ENCODE measurements around the gene CIB4.

Gene CIB4

GRCh38 chr2:26555246-26556133, 85.7 kb downstream of the CIB4 start:
- no peak for DNase-seq (ENCODE audit: low read depth in 3 of 3, low spot score in 1 of 3)

GRCh38 chr2:26552641-26553374, 88.4 kb downstream of the CIB4 start:
- DNase-seq (ENCODE audit: low read depth in 3 of 3, low spot score in 1 of 3) = no peak

- no peak for DNase-seq (ENCODE audit: low read depth in 3 of 3, low spot score in 1 of 3)
Measured at GRCh38 chr2:26550276-26551015, 90.7 kb downstream of the CIB4 start.

GRCh38 chr2:26542676-26543505, 98.3 kb downstream of the CIB4 start:
- no peak for DNase-seq (ENCODE audit: low read depth in 3 of 3, low spot score in 1 of 3)

- DNase-seq (ENCODE audit: low read depth in 3 of 3, low spot score in 1 of 3) = no peak
Measured at GRCh38 chr2:26542194-26542455, 99.0 kb downstream of the CIB4 start.

- no peak for DNase-seq (ENCODE audit: low read depth in 3 of 3, low spot score in 1 of 3)
Measured at GRCh38 chr2:26541401-26542193, 99.6 kb downstream of the CIB4 start.

GRCh38 chr2:26540961-26541360, 100.2 kb downstream of the CIB4 start:
- no peak for DNase-seq (ENCODE audit: low read depth in 3 of 3, low spot score in 1 of 3)

- DNase-seq (ENCODE audit: low read depth in 3 of 3, low spot score in 1 of 3) = no peak
Measured at GRCh38 chr2:26540306-26540705, 100.9 kb downstream of the CIB4 start.

- DNase-seq (ENCODE audit: low read depth in 3 of 3, low spot score in 1 of 3) = no peak
Measured at GRCh38 chr2:26537826-26538475, 103.2 kb downstream of the CIB4 start.

GRCh38 chr2:26537069-26537825, 103.9 kb downstream of the CIB4 start:
- no peak for DNase-seq (ENCODE audit: low read depth in 3 of 3, low spot score in 1 of 3)

GRCh38 chr2:26536371-26537068, 104.6 kb downstream of the CIB4 start:
- DNase-seq (ENCODE audit: low read depth in 3 of 3, low spot score in 1 of 3) = no peak

GRCh38 chr2:26535663-26536275, 105.4 kb downstream of the CIB4 start:
- no peak for DNase-seq (ENCODE audit: low read depth in 3 of 3, low spot score in 1 of 3)

GRCh38 chr2:26534865-26535662, 106.1 kb downstream of the CIB4 start:
- no peak for DNase-seq (ENCODE audit: low read depth in 3 of 3, low spot score in 1 of 3)

- no peak for DNase-seq (ENCODE audit: low read depth in 3 of 3, low spot score in 1 of 3)
Measured at GRCh38 chr2:26534098-26534864, 106.9 kb downstream of the CIB4 start.

- DNase-seq (ENCODE audit: low read depth in 3 of 3, low spot score in 1 of 3) = no peak
Measured at GRCh38 chr2:26533661-26534060, 107.5 kb downstream of the CIB4 start.
